ENCODE measurements around the gene PRSS57. TPM values are rescaled to one million over a fixed set of nuclear protein-coding genes. Genes with fewer than 3 reads are reported as not detected.
A peak's percentile ranks its signal among the peaks of the same experiment; 100 is the strongest.

Gene PRSS57
- total RNA-seq, 2 experiments from 2014 or later, result not detected

DNA sequence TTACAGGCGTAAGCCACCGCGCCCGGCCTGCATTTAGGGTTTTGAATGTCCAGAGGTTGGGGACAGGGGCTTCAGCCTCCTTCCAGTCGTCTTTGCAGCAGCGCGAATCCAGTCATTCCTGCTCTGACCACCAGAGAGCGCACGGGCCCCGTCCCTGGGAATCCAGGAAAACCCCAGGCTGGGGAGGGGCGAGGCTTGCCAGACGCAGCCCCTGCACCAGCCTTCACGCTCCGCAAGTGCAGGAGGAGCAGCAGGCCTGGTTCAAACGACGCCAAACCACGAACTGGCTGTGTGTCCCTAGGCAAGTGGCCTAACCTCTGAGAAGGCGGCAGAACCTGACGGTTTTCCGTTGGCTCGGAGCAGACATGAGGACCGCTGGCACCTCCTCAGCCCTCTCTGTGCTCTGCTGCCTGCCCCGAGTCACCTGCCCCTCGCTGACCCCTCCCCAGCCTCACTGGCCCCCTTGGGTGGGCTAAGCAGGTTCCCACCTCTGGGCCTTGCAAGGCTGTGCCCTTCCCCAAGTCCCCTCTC, 30.3 kb downstream of the PRSS57 start:
- ChIA-PET CTCF (no interaction called here), POLR2A (no interaction called here)
- intact Hi-C loops (cut with micrococcal nuclease), result loop anchor here (1.0 kb wide), 1 partner anchor 69 kb away; no protein-coding TSS in a partner anchor
- peak overlapping the region; percentile 35 for H3K4me3 Mint-ChIP-seq
- H3K4me1 Mint-ChIP-seq (ENCODE audit: low read depth), result peaks cover 13% of the 10 kb centered on the region
- peak; percentile 84 for DNase-seq
- TF ChIP-seq, protein P1, sequence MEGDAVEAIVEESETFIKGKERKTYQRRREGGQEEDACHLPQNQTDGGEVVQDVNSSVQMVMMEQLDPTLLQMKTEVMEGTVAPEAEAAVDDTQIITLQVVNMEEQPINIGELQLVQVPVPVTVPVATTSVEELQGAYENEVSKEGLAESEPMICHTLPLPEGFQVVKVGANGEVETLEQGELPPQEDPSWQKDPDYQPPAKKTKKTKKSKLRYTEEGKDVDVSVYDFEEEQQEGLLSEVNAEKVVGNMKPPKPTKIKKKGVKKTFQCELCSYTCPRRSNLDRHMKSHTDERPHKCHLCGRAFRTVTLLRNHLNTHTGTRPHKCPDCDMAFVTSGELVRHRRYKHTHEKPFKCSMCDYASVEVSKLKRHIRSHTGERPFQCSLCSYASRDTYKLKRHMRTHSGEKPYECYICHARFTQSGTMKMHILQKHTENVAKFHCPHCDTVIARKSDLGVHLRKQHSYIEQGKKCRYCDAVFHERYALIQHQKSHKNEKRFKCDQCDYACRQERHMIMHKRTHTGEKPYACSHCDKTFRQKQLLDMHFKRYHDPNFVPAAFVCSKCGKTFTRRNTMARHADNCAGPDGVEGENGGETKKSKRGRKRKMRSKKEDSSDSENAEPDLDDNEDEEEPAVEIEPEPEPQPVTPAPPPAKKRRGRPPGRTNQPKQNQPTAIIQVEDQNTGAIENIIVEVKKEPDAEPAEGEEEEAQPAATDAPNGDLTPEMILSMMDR (IDR thresholded peaks at IDR 0.05), result peak; percentile 98
- no peak for ATAC-seq
- peaks cover 8% of the 10 kb centered on the region for H3K27me3 Mint-ChIP-seq
- H3K27ac Mint-ChIP-seq, result peak overlapping the region; percentile 63
- peaks cover 16% of the 10 kb centered on the region for H3K36me3 Mint-ChIP-seq (ENCODE audit: low read depth)
- no peaks in the 10 kb centered on the region for H3K9me3 Mint-ChIP-seq

DNA sequence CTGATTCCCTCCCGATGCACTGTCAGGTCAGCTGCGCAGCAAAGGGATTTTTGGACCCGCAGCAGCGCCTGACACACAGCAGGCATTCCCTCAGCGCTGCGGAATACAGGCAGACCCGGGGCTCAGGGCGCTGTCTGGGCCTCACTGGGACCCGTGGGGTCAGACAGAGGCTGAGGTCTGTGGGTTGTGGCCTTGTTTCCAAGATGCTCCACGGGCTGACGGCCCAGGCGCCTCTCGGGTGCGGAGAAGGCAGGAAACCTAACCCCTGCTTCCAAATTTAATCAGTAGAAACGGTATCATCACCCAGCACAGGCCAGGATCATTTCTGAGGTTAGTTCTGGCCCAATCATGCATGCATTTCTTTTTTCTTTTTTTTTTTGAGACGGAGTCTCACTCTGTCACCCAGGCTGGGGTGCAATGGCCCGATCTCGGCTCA, 31.6 kb downstream of the PRSS57 start:
- Mint-ChIP-seq H3K4me3 (peak overlapping the region; percentile 95), H3K4me1 (ENCODE audit: low read depth) (peaks cover 20% of the 10 kb centered on the region), H3K27me3 (peaks cover 3% of the 10 kb centered on the region), H3K36me3 (ENCODE audit: low read depth) (peaks cover 25% of the 10 kb centered on the region), H3K27ac (peak overlapping the region; percentile 86), H3K9me3 (no peaks in the 10 kb centered on the region)
- intact Hi-C loops (cut with micrococcal nuclease), result loop anchor here (1.0 kb wide), 1 partner anchor 71 kb away; no protein-coding TSS in a partner anchor
- no peak for ATAC-seq
- CTCF ChIA-PET, result interaction anchor here (1.2 to 1.9 kb wide), 3 partner anchors 70 to 153 kb away, joined by 3 to 13 read pairs (median 4); no protein-coding TSS in a partner anchor
- DNase-seq, result no peak
- TF ChIP-seq, protein P1 (IDR thresholded peaks at IDR 0.05), result no peak
- POLR2A ChIA-PET, result interaction anchor here (0.7 to 1.3 kb wide), 6 partner anchors 12 to 135 kb away, joined by 3 to 7 read pairs (median 4); partner anchors contain the start of genes FSTL3 and POLRMT

DNA sequence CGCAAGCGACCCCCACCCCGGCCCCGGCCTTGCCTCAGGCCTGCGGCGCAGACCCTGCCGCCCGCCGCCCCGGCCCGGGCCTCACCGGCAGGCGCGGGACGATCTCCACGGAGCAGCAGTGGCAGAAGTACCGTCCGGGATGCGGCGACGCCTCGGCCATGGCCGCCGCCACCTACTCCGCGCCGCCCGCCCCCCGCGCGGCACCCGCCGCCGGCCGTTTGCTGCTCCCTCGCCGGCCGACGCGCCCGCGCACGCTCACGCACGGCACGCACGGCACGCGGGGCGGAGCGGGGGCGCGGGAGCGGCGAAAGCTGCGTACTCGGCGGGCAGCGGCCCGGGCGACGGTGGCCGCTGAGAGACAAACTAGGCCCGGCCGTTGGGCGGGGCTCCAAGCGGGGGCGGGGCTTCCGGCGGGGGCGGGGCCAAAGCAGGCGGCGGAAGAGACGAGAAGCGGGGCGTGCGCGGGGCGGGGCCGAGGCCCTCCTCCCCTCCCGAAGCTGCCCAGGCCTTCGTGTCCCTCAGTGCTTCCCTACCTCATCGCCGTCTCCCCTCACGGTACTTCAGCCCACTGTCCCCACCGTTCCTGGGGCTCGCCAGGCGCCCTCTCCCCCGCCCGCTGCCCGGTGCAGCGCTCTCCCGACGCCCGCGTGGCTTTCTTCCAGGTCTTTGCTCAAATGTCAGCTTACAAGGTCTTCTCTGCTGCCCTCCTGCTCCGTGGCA, 32.1 kb downstream of the PRSS57 start, which contains the start of gene RNF126:
Gene RNF126 (minus strand): TSS at position 253 of the 720 bp plus-strand sequence. CDS start 93 bp downstream, at position 160.
- H3K4me1 Mint-ChIP-seq (ENCODE audit: low read depth), result peaks cover 24% of the 10 kb centered on the region
- peak within 1 kb of the TSS; percentile 93 for H3K27ac Mint-ChIP-seq
- peak; percentile 92 for DNase-seq
- H3K36me3 Mint-ChIP-seq (ENCODE audit: low read depth), result peaks cover 25% of the 10 kb centered on the region
- peak within 1 kb of the TSS; percentile 95 for H3K4me3 Mint-ChIP-seq
- intact Hi-C loops (cut with micrococcal nuclease), result no loop called here
- ATAC-seq, result peak; percentile 72
- ChIA-PET POLR2A (interaction anchor here (0.7 to 1.3 kb wide), 7 partner anchors 12 to 135 kb away, joined by 3 to 7 read pairs (median 4); partner anchors contain the start of genes BSG, FSTL3 and POLRMT), CTCF (interaction anchor here (1.2 to 1.9 kb wide), 3 partner anchors 71 to 152 kb away, joined by 3 to 13 read pairs (median 4); no protein-coding TSS in a partner anchor)
- TF ChIP-seq, protein P1 (IDR thresholded peaks at IDR 0.05), result no peak
- H3K27me3 Mint-ChIP-seq, result peaks cover 2% of the 10 kb centered on the region
- no peaks in the 10 kb centered on the region for H3K9me3 Mint-ChIP-seq

DNA sequence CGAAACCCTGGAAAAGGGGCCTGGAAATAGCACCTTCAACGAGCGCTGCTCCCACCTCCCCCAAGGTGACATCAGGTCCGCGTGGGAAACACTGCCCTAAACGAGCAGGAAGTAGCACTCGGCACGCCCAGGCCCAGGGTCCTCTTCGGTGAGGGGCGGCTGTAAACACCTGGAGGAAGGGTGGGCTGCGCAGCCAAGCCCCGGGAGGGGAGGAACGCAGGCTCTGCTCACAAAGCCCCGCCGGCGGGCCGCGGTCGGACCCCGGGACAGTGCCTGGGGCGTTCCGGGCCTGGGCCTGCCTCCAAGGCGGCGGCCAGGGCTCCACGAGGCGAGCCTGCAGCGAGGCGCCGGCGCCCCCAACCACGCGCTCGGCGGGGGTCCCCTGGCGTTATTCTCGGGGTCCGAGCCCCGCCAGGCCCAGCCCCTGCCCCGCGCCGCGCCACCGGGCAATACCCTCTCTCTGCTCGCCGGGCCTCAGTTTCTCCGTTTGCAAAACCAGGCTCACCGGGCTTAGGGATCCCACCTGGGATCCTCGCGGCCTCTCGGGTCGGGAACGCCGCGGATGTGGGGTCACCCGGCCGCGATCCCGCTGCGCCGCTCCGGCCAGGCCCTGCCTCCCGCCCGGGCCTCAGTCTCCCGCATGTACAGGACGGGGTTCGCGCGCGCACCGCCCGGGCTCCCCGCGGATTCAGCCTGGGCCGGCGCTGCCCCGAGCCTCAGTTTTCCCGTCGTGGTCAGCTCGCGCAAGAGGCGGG, 32.9 kb downstream of the PRSS57 start:
- ChIA-PET CTCF (interaction anchor here (1.7 to 1.9 kb wide), 2 partner anchors 72 to 107 kb away, joined by 4 to 13 read pairs; no protein-coding TSS in a partner anchor), POLR2A (interaction anchor here (0.9 to 2.2 kb wide), 4 partner anchors 29 to 136 kb away, joined by 3 to 5 read pairs (median 4); partner anchors contain the start of genes BSG and POLRMT)
- TF ChIP-seq, protein P1 (IDR thresholded peaks at IDR 0.05), result no peak
- DNase-seq (peak; percentile 86), ATAC-seq (peak; percentile 31)
- Mint-ChIP-seq H3K27ac (peak overlapping the region; percentile 93), H3K4me3 (peak overlapping the region; percentile 95), H3K27me3 (no peaks in the 10 kb centered on the region), H3K9me3 (no peaks in the 10 kb centered on the region), H3K4me1 (ENCODE audit: low read depth) (peaks cover 25% of the 10 kb centered on the region), H3K36me3 (ENCODE audit: low read depth) (peaks cover 27% of the 10 kb centered on the region)
- intact Hi-C loops (cut with micrococcal nuclease), result no loop called here

All from activated CD8-positive, alpha-beta T cell treated with anti-CD3 and anti-CD28 coated beads for 36 hours (primary cell).